OCI-LY7 (cell line): Measurements from ENCODE around the gene ENDOV.

ENCODE experiments used
- CTCF ChIP-seq: fragments of 200-600 bp; sonication (generic); conservative IDR thresholded peaks from 2 replicates; pipeline ENCODE4 v1.5.1; 2014; ENCODE audit warnings: mild to moderate bottlenecking, antibody characterized with exemption, low read length, moderate library complexity, mixed read lengths
- EZH2phosphoT487 ChIP-seq: fragments of 200-600 bp; sonication (generic); IDR thresholded peaks from 2 replicates; pipeline ENCODE4 v1.6.1; 2018; ENCODE audit warnings: low read depth, borderline replicate concordance, mild to moderate bottlenecking, mixed run types, antibody characterized with exemption, low read length, moderate library complexity, mixed read lengths

- TF ChIP-seq CTCF (no peak), EZH2phosphoT487 (no peak)
Measured at GRCh38 chr17:80432350-80432955, 17.5 kb downstream of the ENDOV start.
